MCF 10A (cell line): ENCODE data around the gene CDCA4. TPM values are rescaled to one million over a fixed set of nuclear protein-coding genes. Genes with fewer than 3 reads are reported as not detected.

Source experiments
- BruUV-seq: library from RNA; stranded (reverse); fragments of 400-500 nt; replicated peaks from 2 replicates; lab custom pipeline; 2021; lab: Mats Ljungman, UMichigan
- CTCF ChIA-PET: fragments of 300-600 bp; sonication (Branson Sonifier 250); formaldehyde crosslinking; extraction: SDS; loops from one replicate; lab custom pipeline; 2021; ENCODE audit warnings: antibody characterized with exemption, inconsistent platforms; lab: Yijun Ruan, JAX
- POLR2A ChIA-PET: fragments of 300-600, 350-650 bp; sonication (Branson Sonifier 250); formaldehyde crosslinking; extraction: SDS; loops from one replicate; lab custom pipeline; 2020; ENCODE audit warnings: antibody characterized with exemption, inconsistent platforms; lab: Yijun Ruan, JAX
- DNase-seq: peaks from one replicate; pipeline ENCODE4 v3.0.0-alpha.2; 2018; ENCODE audit not compliant: unreplicated experiment
- H3K27ac Mint-ChIP-seq: one replicate; pipeline ENCODE4 v1.8.0; 2022; ENCODE audit warnings: mild to moderate bottlenecking, low read depth, mixed read lengths; ENCODE audit not compliant: unreplicated experiment
- H3K27me3 Mint-ChIP-seq: one replicate; pipeline ENCODE4 v1.8.0; 2022; ENCODE audit warnings: mixed read lengths; ENCODE audit not compliant: insufficient read depth, unreplicated experiment
- H3K36me3 Mint-ChIP-seq: one replicate; pipeline ENCODE4 v1.8.0; 2022; ENCODE audit warnings: mild to moderate bottlenecking, moderate library complexity, mixed read lengths; ENCODE audit not compliant: insufficient read depth, unreplicated experiment
- H3K4me1 Mint-ChIP-seq: one replicate; pipeline ENCODE4 v1.8.0; 2022; ENCODE audit warnings: mixed read lengths; ENCODE audit not compliant: insufficient read depth, unreplicated experiment
- H3K4me3 Mint-ChIP-seq: one replicate; pipeline ENCODE4 v1.8.0; 2022; ENCODE audit warnings: mild to moderate bottlenecking, moderate library complexity, mixed read lengths; ENCODE audit not compliant: unreplicated experiment
- H3K9me3 Mint-ChIP-seq: one replicate; pipeline ENCODE4 v1.8.0; 2022; ENCODE audit warnings: mixed read lengths; ENCODE audit not compliant: unreplicated experiment
- intact Hi-C: fragments of 100-400 bp; cut with micrococcal nuclease; formaldehyde crosslinking; loops from 2 replicates; pipeline ENCODE4 v1.14.1; 2022
- total RNA-seq: library from RNA; stranded (reverse); gene quantifications from 2 replicates; pipeline ENCODE4 v1.2.3, GENCODE V29; 2022
- TF ChIP-seq, protein P1 (sequence below): fragments of 200-600 bp; IDR thresholded peaks from one replicate; pipeline ENCODE4 v1.8.0; 2022; ENCODE audit warnings: antibody characterized with exemption, mild to moderate bottlenecking; ENCODE audit not compliant: unreplicated experiment

The CDCA4 gene
- total RNA-seq, 1 experiment from 2014 or later, result 33.0 TPM

DNA sequence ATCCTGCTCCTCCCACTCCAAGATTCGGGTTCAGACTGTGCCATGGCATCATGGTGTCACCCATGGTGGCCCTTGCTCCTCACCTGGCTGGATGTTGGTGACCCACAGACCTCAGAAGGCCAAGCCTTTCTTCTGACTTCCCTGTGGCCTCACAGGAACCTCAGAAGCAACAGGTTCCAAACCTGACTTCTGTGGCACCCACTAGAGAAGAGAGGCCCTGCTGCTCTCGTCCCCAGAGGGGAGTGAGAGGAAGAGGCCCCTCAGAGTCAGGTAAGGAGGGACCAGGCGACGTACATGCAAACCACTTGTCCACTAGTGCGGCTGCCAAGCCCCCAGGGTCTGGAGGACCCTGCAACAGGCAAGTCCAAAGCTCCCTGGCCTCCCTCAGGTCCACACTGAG, 24.9 kb downstream of the CDCA4 start:
- intact Hi-C loops, result no loop called here
- no TSS peak for BruUV-seq
- Mint-ChIP-seq H3K4me1 (no peaks in the 10 kb centered on the region), H3K27me3 (no peaks in the 10 kb centered on the region), H3K36me3 (peaks cover 15% of the 10 kb centered on the region), H3K4me3 (no peak overlapping the region), H3K9me3 (no peaks in the 10 kb centered on the region), H3K27ac (no peak overlapping the region)
- TF ChIP-seq, protein P1, sequence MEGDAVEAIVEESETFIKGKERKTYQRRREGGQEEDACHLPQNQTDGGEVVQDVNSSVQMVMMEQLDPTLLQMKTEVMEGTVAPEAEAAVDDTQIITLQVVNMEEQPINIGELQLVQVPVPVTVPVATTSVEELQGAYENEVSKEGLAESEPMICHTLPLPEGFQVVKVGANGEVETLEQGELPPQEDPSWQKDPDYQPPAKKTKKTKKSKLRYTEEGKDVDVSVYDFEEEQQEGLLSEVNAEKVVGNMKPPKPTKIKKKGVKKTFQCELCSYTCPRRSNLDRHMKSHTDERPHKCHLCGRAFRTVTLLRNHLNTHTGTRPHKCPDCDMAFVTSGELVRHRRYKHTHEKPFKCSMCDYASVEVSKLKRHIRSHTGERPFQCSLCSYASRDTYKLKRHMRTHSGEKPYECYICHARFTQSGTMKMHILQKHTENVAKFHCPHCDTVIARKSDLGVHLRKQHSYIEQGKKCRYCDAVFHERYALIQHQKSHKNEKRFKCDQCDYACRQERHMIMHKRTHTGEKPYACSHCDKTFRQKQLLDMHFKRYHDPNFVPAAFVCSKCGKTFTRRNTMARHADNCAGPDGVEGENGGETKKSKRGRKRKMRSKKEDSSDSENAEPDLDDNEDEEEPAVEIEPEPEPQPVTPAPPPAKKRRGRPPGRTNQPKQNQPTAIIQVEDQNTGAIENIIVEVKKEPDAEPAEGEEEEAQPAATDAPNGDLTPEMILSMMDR, result no peak
- CTCF ChIA-PET, result no interaction called here
- DNase-seq, result no peak
- POLR2A ChIA-PET, result no interaction called here

DNA sequence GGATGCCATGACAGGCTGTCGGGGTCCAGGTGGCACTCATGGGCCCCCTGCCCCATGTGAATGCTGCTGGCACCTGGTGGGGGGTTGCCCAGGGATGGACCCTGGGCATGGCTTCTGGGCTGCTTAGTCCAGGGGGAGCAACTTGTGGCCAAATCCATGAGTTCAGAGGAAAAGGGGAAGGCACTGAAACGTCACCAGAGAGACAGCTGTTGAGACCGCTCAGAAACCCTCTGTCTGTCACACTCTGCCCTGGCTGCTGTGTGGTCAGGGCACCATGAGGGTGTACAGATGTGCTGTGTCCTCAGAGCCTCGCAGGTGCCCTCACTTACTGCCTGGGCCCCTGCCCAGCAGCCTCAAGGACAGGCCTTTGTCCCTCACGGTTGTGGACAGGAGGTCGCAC, 25.9 kb downstream of the CDCA4 start:
- DNase-seq, result no peak
- Mint-ChIP-seq H3K36me3 (peaks cover 15% of the 10 kb centered on the region), H3K4me1 (no peaks in the 10 kb centered on the region), H3K27me3 (no peaks in the 10 kb centered on the region), H3K9me3 (no peaks in the 10 kb centered on the region), H3K4me3 (no peak overlapping the region), H3K27ac (no peak overlapping the region)
- intact Hi-C loops, result no loop called here
- TF ChIP-seq, protein P1, result no peak
- ChIA-PET POLR2A (no interaction called here), CTCF (interaction anchor here (0.7 to 0.9 kb wide), 2 partner anchors 9 to 300 kb away, joined by 3 read pairs; no protein-coding TSS in a partner anchor)
- BruUV-seq, result no TSS peak

DNA sequence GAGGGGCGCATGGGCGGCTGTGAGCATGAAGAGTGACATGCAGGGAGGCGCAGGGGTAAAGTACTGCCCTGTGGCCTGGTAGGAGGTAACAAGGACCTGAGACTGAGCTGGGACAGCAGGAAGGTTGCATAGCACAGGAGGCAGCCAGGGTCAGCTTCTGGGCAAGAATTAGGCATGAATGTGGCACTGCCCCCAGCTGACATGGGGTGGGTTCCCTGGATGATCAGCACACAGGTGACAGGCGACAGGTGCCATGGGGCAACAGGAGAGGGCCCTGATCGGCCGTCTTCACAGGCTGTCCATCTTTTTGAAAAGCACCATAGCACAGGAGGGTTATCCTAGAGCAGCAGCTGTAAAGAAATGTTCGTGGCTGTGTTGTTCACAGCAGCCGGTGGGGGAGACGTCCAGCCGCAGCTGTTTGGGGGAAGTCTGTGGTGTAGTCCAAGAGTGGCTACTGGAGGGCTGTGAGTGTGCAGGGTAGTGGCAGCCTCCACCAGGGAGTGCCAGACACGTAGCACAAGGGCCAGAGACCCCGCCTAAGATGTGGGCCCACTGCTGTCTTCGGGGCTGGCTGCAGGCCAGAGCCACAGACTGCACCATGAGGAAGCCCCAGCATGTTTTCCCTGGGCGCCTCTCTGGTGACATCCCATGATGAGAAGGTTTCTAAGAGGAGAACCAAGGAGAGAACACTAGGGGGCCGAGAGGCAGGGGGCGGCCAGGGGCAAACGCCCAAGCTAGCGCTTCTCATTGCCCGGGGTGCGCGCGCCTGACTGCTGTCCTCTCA, 26.9 kb downstream of the CDCA4 start:
- CTCF ChIA-PET, result interaction anchor here (0.8 to 1.0 kb wide), 2 partner anchors 52 to 93 kb away, joined by 3 read pairs; no protein-coding TSS in a partner anchor
- POLR2A ChIA-PET, result interaction anchor here (0.6 to 0.7 kb wide), 2 partner anchors 9 to 252 kb away, joined by 3 to 4 read pairs; partner anchors contain the start of gene CLBA1
- Mint-ChIP-seq H3K27me3 (no peaks in the 10 kb centered on the region), H3K4me1 (no peaks in the 10 kb centered on the region), H3K27ac (no peak overlapping the region), H3K9me3 (no peaks in the 10 kb centered on the region), H3K4me3 (no peak overlapping the region), H3K36me3 (peaks cover 9% of the 10 kb centered on the region)
- BruUV-seq, result no TSS peak
- TF ChIP-seq, protein P1, result no peak
- no peak for DNase-seq
- intact Hi-C loops, result no loop called here

DNA sequence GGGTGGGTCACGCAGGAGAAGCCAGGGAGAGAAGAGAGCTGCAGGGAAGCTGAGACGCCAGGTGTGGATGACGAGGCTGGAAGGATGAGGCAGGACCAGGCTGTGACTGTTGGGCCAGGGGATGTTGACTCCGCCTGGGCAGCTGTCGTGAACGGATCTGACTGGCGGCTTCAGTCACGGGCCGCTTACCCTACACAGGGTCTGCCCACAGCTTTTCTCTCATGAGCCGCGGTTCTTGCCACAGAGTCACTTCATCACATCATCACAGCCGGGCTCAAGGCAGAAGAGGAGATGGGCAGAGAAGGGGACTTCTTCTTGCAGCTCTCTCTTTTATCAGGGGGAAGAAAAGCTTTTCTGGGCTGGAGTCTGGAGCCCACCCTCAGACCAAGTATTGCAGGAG, 27.6 kb downstream of the CDCA4 start:
- intact Hi-C loops, result no loop called here
- Mint-ChIP-seq H3K9me3 (no peaks in the 10 kb centered on the region), H3K27ac (no peak overlapping the region), H3K36me3 (peaks cover 9% of the 10 kb centered on the region), H3K27me3 (no peaks in the 10 kb centered on the region), H3K4me1 (no peaks in the 10 kb centered on the region), H3K4me3 (no peak overlapping the region)
- ChIA-PET POLR2A (no interaction called here), CTCF (no interaction called here)
- BruUV-seq, result no TSS peak
- no peak for DNase-seq
- TF ChIP-seq, protein P1, result no peak
